Vagina (tissue), 2 donors: ENCODE measurements around the gene MRPL12.
"Not testable (repeated sequence)": the region's sequence is repeated elsewhere in the genome, so short reads cannot be mapped to it uniquely, and the experiment has no call there.

Experiments used
- CTCF ChIP-seq, 3 experiments: fragments of 450-650 bp in 2 of 3; fragments of 200-600 bp in 1 of 3; sonication (generic) in 1 of 3; IDR thresholded peaks; one replicate each; pipeline ENCODE4 v1.5.1; 2017 to 2019; ENCODE audit warnings: antibody characterized with exemption in 3 of 3, mild to moderate bottlenecking in 2 of 3, moderate library complexity in 2 of 3
- POLR2AphosphoS5 ChIP-seq, 2 donors: sonication (generic); formaldehyde crosslinking; IDR thresholded peaks; one replicate each; pipeline ENCODE4 v1.9.0; 2017; ENCODE audit warnings: antibody characterized with exemption in 2 of 2, mild to moderate bottlenecking in 2 of 2, low read depth in 1 of 2; ENCODE audit not compliant: insufficient read depth in 1 of 2

GRCh38 chr17:81675515-81676221, 27.5 kb upstream of the MRPL12 start:
- TF ChIP-seq CTCF (IDR thresholded peaks at IDR 0.05), result peak in 2 of 3 experiments; percentile 8 to 45
- TF ChIP-seq POLR2AphosphoS5 (IDR thresholded peaks at IDR 0.05; ENCODE audit: insufficient read depth in 1 of 2, low read depth in 1 of 2), result not testable (repeated sequence)
